DMS 273 (cell line): ENCODE results near the gene ZNF554.
"Not testable (repeated sequence)": the region's sequence is repeated elsewhere in the genome, so short reads cannot be mapped to it uniquely, and the experiment has no call there.

Experiments used
- DNase-seq: peaks from one replicate; lab custom pipeline; 2025; ENCODE audit not compliant: unreplicated experiment; lab: John Stamatoyannopoulos, UW

Gene ZNF554

DNA sequence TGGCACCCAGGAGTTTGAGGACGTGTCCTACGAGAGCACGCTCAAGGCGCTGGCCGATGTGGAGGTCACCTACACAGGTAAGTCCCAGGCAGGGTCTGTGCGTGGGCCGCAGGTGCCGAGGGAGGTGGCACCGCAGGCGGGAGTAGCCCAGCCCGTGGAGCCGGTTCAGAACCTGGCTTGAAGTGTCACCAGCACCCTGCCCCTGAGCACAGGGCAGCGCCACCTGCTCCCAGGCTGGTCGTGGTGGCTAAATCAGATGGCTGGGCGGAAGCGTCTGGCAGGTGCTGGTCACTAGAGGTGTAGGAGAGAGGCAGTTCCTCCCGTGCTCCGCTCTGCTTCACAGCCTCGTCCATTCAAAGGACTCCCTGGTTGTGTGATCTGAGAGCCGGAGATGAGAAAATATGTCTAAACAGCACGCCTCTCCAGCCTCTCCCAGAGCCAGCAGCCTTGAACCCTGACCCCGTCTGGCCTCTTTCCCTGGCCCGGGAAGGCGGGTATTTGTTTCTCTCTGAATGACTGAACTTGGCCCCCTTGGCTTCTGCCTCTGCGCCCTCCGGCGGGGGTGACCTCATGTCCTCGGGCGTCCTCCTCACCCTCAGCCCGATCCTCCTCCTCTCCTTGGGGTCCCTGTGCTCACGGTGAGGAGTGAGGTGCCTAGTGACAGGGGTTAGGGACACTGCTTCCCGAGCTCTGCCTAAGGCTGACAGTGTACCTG, 29.0 kb upstream of the ZNF554 start:
- no peak for DNase-seq

DNA sequence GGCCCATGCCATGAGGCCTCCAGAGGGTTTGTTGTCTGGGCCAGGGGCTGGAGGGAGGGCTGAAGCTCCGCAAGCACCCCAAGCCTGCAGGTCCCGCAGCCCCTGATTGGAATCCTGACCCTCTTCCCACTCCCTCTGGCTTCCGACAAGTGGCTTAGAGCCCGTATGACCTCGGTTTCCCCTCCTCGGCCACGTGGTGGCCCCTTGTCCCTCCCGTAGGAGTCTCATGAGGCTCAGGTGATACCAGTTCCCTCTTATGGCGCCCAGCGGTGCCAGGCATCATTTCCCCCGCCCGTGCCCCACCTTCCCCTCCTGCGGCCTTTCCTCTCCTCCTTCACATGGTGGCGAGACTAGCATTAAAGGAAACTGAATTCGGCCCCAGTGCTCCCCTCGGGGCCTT, 28.2 kb upstream of the ZNF554 start:
- no peak for DNase-seq

DNA sequence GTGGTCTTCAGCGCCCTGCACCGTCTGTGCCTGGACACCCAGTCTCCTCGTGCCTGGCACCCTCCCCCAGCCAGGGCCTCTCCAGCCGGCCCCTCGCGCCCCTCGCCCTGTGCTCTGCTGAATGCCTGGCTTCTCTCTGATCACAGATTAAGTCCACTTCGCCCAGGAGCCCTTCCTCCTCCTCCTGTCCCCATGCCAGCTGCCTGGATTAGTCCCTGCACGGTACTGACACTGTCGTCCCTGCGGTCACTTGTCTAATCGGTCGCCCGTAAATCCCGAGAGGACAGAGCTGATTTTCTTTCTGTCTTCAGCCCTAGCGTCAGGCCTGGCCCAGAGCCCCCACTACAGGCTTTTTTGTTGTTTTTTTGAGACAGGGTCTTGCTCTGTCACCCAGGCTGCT, 27.8 kb upstream of the ZNF554 start:
- no peak for DNase-seq

DNA sequence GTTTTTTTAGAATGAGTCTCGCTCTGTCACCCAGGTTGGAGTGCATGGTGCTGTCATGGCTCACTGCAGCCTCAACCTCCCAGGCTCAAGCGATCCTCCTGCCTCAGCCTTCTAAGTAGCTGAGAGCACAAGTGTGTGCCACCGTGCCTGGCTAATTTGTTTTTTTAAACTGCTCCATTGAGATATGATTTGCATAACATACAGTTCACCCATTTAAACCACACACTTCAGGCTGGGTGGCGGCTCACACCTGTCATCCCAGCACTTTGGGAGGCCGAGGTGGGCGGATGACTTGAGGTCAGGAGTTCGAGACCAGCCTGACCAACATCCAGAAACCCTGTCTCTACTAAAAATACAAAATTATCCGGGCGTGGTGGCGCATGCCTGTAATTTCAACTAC, 27.0 kb upstream of the ZNF554 start:
- DNase-seq: not testable (repeated sequence)

DNA sequence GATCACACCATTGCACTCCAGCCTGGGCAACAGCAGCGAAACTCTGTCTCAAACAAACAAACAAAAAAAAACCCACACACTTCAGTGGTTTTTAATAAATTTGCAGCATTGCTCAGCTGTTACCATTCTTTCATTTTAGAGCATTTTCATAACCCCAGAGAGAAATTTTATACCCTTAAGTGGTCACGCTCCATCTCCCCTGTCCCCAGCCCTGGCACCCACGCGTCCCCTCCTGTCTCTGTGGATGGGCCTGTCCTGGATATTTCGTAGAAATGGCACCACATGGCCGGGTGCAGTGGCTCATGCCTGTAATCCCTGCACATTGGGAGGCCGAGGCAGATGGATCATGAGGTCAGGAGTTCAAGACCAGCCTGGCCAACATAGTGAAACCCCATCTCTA, 26.5 kb upstream of the ZNF554 start:
- DNase-seq: no peak

DNA sequence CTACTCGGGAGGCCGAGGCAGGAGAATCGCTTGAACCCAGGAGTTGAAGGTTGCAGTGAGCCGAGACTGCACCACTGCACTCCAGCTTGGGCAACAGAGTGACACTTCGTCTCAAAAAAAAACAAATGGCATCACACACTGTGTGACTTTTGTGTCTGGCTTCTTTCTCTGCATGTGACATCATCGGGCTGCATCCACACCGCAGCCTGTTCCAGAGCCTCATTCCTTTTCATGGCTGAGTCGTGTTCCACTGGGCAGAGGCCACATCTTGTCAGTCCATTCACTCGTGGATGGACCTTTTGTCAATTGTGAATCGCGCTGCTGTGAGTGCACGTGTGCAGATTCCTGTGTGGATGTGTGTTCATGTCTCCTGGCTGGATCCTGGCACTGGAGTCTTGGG, 26.1 kb upstream of the ZNF554 start:
- no peak for DNase-seq

DNA sequence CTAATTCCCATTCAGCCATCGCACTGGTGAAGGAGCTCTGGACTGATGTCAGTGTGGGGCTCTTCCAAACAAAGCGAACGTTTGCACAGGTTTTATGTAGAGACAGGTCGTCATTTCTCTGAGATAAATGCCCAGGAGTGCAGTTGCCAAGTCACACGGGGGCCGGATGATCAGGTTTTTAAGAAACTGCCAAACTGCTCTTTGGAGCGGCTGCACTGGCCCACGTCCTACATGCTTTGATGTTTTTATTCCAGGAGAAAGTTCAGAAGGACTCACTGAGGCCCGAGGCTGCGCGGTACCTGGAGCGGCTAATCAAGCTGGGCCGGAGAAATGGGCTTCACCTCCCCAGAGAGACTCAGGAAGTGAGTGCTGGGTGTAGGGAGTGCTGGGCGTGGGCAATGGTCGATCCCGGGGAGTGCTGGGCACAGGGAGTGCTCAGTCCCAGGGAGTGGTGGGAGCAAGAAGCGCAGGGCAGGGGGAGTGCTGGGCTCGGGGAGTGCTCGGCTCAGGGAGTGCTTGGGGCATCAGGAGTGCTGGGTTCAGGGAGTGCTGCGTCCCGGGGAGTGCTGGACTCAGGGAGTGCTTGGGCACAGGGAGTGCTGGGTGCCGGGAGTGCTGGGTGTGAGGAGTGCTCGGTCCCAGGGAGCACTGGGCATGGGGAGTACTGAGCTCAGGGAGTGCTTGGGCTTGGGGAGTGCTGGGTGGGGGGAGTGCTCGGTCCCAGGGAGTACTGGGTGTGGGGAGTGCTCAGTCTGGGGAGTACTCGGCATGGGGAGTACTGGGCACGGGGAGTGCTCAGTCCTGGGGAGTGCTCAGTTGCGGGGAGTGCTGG, 23.6 kb upstream of the ZNF554 start:
- no peak for DNase-seq

DNA sequence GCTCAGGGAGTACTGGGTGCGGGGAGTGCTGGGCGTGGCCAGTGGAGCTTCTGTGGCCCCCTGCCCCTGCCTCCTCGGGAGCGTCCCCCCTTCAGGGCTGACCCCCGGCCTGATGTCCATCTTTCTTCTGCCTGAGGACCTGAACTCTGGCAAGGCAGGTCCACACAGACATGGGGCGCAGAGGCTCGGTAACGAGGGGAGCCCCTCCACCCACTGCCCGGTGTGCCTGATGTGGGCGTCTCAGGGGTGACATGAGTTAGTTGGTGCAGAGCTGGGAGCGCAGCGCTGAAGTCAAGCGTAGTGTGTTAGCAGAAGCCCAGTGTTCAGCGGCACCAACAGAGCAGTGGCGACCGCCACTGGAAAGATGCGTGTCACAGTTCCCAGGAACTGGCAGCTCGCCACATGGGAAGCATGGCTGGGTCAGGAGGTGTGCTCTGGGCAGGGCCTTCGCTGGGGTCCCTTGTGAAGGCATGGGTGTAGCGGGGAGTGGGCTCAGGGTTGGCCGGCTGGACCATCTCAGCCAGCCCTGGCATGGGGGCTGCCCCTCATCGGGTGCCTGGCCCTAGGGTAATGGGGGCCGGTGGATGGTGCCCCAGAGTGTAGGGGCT, 22.9 kb upstream of the ZNF554 start:
- DNase-seq: no peak

DNA sequence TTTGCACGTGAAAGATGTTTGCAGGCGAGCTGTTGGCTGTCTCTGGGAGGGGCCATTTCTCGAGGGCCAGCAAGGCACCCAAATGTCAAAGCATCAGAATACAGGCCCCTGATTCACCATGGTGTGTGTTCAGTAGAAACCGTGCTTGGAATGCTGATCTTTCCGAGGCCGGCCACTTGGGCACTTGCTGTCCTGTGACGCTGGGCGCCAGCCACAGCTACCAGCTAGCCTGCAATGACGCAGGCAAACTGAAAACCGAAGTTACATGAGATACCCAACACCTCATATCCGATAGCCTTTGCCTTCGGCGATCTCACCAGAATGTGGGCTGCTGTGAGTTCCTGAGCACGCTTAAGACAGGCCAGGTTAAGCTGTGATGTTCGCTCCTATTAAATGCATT, 22.4 kb upstream of the ZNF554 start:
- DNase-seq: no peak

DNA sequence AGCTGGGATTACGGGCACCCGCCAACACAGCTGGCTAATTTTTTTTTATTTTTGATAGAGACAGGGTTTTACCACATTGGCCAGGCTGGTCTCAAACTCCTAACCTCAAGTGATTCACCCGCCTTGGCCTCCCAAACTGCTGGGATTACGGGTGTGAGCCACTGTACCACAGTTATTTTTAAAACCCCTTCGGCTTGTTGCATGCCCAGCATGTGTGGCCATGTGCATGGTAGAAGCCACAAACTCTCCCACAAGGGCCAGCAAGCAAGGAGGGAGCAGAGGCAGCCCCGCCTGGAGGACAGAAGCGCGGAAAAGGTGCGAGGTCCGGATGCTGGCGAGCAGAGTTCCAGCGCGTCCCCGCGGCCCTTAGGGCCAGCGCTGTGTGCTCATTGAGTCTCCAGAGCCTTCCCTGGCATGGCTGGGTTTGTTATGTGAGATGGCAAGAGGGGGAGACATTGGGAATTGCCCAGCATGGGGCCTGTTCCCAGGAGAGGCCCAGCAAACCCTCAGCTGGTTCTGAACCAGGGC, 21.4 kb upstream of the ZNF554 start:
- no peak for DNase-seq

DNA sequence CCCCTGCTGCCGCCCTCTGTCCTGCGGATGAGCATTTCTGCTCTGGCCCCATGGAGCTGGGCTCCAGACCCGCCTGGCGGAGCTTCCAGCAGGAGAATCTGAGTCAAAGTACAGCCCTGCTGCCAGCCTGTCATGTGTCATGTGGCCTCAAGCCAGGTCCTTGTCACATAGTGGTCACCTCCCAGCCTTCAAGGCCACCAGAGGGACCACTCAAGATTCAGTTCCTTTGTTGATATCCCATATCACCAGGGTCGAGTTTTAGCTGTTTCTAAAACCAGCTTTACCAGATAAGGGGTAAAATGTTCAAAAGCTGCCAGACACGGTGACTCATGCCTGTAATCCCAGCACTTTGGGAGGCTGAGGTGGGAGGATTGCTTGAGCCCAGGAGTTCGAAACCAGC, 20.9 kb upstream of the ZNF554 start:
- no peak for DNase-seq

DNA sequence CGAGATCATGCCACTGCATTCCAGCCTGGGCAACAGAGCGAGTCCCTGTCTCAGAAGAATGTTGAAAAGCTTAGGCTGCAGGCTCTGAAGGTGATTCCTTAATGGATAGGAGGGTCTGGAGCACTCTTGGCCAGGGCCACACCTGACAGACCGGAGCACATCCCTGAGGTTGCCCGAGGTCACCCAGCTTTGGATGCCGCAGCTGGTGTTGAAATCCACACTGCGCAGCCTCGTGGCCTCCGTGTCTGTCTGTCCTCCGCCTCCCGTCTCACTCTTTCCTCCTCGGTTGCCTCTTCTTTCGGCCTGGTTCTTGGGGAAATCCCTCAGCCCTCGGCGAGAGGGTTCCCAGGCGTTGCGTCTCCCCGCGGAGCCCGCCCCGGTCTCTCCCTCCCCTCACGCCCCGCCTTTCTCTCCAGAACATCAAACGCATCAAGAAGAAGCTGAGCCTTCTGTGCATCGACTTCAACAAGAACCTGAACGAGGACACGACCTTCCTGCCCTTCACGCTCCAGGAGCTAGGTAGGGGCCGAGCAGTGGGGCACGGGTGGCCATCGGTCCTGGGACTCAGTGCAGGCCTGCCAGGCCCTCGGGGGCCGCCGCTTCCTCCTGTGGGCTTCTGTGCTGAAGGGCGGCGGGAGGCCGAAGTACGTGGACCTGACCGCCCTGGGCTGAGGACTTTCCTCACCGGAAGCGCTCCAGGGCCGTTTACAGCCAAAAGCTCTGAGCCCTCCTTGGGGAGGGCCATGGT, 20.2 kb upstream of the ZNF554 start:
- no peak for DNase-seq

DNA sequence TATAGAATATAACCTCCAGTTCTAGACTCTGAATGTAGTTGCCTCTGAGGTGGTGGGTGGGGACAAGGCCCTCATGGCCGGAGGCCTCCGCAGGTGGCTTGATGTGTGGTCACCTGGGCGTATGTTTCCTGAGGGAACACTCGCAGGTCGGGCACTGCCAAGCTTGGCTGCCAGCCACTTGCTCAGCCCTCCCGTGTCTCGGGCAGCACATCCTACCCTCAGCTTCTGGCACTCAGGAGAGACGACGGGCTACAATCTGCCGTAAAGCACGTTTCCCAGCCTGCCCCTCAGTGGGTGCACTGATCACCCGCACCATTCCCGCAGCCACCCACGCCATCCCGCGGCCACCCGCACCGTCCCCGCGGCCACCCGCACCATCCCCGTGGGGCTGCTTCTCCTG, 19.2 kb upstream of the ZNF554 start:
- no peak for DNase-seq

DNA sequence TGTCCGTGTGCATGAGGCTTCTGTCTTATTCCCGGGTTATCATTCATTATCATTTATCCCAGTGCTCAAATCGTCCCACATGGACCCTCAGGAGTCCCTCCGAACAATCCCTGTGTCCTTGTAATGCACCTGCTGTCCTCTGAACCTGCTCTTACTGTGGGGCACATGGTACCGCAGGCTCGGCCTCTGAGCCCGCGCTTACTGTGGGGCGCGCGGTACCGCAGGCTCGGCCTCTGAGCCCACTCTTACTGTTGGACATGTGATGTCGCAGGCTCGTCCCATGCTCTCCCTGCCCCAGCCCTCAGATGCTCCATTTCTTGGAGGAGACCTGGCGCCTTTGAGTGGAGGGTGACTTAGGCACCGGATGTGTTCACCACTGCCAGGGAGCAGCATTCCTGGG, 16.8 kb upstream of the ZNF554 start:
- DNase-seq: no peak

DNA sequence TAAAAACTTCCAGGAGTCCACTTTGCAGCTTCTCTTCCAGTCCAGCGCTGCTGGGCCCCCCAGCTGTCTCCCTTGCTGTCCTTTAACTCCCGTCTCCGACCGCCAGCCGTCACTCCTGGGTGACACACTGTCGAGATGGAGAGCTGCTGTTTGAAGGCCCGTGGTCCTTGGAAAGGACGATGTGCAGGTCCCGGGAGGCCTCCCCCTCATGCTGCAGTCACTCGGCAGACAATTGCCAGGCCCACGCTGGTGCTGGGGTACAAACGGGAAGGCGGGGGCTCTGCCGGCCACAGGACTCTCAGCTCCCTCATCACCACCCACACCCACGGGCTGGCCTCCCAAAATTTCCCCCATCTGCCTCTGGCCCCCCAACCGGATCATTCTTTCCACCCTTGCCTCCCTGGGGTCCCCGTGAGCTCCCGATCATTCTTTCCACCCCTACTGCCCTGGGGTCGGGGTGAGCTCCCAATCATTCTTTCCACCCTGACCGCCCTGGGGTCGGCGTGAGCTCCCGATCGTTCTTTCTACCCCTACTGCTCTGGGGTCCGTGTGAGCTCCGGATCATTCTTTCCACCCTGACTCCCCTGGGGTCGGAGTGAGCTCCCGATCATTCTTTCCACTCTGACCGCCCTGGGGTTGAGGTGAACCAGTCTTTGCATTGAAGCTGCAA, 16.0 kb upstream of the ZNF554 start:
- DNase-seq: no peak

DNA sequence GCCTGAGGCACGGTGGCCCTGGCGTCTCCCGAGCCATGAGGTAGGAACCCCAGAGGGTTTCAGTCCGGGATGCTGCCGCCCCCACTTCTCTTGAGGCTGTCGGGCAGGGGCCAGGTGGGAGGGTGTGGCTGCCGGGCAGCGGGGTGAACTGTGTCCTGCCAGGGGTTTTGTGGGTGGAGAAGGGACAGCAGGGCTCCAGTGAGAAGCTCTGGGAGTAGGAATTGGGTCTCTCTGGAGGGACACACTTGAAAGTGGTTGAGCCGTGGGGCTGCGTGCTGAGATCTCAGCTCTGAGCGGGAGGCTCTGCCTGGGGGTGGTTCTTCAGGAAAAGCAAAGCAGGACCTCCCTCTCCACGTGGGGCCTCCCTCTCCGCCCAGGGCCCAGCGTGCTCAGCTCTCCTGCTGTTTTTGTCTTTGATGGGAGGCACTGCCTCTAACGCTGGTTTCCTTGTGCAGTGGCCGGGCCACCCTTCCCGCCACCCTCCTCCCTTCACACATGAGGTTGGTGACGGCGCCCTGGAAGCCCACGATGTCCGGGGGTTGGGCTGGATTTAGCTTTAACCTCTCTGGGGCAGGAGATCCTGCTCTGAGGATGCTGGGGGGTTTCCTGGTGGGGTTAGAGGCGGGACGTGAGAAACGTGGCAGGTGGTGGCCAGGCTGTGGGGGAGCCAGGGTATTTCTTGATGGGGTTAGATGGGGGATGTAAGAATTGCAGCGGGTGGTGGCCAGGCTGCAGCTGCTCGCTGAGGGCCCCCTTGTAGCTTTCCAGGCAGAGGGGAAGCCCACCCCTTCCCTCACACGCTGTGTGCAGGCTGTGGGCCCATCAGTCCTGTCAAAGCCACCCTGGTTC, 15.3 kb upstream of the ZNF554 start:
- DNase-seq: no peak

DNA sequence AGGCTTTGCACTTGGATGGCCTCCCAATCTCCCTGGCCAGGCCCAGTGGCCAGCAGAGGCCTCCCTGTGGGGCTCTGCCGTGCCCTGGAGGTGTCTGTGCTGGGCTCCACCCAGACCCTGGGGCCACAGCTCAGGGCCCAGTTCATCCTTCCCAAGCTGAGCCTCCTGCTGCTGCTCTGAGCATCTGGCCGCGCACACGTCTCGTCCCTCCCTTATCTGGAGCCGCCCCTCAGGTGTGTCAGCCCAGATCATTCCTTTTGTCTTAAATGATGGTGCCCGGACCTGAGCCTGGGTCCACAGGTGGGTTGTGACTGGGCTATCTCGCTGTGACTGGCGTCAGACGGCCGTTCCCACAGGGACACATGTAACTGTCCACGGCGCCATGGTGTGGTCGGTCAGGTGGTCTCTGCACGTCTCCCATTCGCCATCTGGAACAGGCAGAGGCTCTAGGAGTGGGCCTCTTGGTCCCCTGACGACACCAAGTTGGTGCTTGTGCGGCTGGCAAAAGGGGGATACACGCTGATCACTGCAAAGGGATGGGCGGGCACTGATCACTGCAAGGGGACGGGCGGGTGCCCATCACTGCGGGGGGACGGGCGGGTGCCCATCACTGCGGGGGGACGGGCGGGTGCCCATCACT, 14.3 kb upstream of the ZNF554 start:
- no peak for DNase-seq

DNA sequence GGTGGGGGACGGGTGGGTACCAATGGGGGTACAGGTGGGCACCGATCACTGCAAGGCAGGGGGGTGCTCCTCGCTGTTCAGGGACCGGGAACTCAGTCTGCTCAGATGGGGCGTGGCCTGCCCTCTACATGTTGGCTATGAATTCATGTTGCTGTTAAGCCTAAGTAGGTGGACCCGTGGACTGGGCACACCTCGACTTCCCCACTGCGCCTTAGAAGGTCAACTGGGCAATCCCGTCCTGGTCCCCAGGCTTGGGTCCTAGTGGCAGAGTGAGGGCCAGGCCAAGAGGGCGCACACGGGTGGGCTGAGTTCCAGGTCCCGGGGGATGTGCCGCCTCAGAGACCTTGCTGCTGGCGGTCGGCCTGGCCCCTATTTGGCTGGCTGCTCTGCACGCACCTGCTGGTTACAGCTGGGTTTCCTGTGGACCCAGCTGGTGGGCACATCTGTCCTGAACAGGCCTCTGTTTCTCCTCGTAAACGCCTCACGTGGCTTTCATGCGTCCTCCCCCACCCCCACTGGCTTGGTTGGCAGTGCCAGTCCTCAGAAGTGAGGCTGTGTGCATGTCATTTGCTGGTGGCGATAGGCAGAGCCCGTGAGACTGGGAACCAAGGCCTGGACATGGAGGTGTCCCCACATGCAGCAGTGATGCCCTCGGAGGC, 13.5 kb upstream of the ZNF554 start:
- DNase-seq: no peak
